HT-29 (cell line): ENCODE measurements around the gene SYCP1. TPM values are rescaled to one million over a fixed set of nuclear protein-coding genes. Genes with fewer than 3 reads are reported as not detected.

Experiments used
- total RNA-seq: library from RNA; depleted of rRNA; stranded (reverse); fragments of >200 nt; shearing (Covaris generic); gene quantifications from 2 replicates; pipeline ENCODE4 v1.2.3, GENCODE V29; 2014; rRNA removed

Gene SYCP1
- total RNA-seq, 1 experiment from 2014 or later: not detected

Other genes with a start within 250 kb of the SYCP1 start
- gene DENND2C, start 184.8 kb upstream of the SYCP1 start, total RNA-seq: not detected in 2 replicates
- not detected in 2 replicates for gene AMPD1, start 159.3 kb upstream of the SYCP1 start, total RNA-seq
- 20.9 and 22.6 TPM in 2 replicates for gene NRAS, start 138.1 kb upstream of the SYCP1 start, total RNA-seq
- 196 and 200 TPM in 2 replicates for gene CSDE1, start 96.9 kb upstream of the SYCP1 start, total RNA-seq
- 77.9 and 106 TPM in 2 replicates for gene SIKE1, start 74.2 kb upstream of the SYCP1 start, total RNA-seq
- not detected in 2 replicates for gene TSHB, start 175.0 kb downstream of the SYCP1 start, total RNA-seq
- 0.05 and 0.23 TPM in 2 replicates for gene TSPAN2, start 234.6 kb downstream of the SYCP1 start, total RNA-seq